K562 (cell line): ENCODE results near the gene PREB. TPM values are rescaled to one million over a fixed set of nuclear protein-coding genes. Genes with fewer than 3 reads are reported as not detected.
A peak's percentile ranks its signal among the peaks of the same experiment; 100 is the strongest.

Experiments
- ATAC-seq: fragments of 200-7000 bp; cut with Tn5 transposase; 3 replicates; pipeline ENCODE4 v1.9.1; 2020; ENCODE audit warnings: moderate library complexity
- BruUV-seq: library from RNA; stranded (reverse); fragments of 400-500 nt; replicated peaks from 2 replicates; lab custom pipeline; 2021; lab: Mats Ljungman, UMichigan
- CTCF ChIA-PET: fragments of 300-600 bp; formaldehyde crosslinking; extraction: SDS; loops from one replicate; lab custom pipeline; 2021; ENCODE audit warnings: low intra/inter-chr PET ratio; lab: Yijun Ruan, JAX
- POLR2A ChIA-PET: fragments of 300-600, 350-650 bp; sonication (Branson Sonifier 250); formaldehyde crosslinking; extraction: SDS; loops from one replicate; lab custom pipeline; 2021; ENCODE audit warnings: antibody characterized with exemption, inconsistent platforms; lab: Yijun Ruan, JAX
- DNase-seq, 4 experiments: peaks; one replicate each; pipeline versions ENCODE4 v3.0.0 to v3.0.0-alpha.2; 2011 to 2018; ENCODE audit warnings: low spot score in 3 of 4, mixed read lengths in 3 of 4; ENCODE audit errors: extremely low read depth in 1 of 4
- FAIRE-seq: peaks from 2 replicates; lab custom pipeline; 2011; peaks lifted over from hg19 to GRCh38; lab: Jason Lieb, UNC
- H2AFZ ChIP-seq: 2 replicates; pipeline ENCODE4 v1.6.0; 2011; ENCODE audit warnings: low read depth, low read length, control low read depth, inconsistent platforms
- H3K27ac ChIP-seq: fragments of 200-600 bp; 3 replicates; pipeline ENCODE4 v1.8.0; 2011; ENCODE audit warnings: low read depth, mild to moderate bottlenecking, control low read depth, inconsistent platforms, low read length, moderate library complexity, mixed read lengths; ENCODE audit errors: extremely low read depth
- H3K27me3 ChIP-seq, 2 experiments: fragments of 300-600 bp in 1 of 2; 2 replicates in 1 of 2; 3 replicates in 1 of 2; pipeline versions ENCODE4 v1.6.0 to v1.8.0; 2011; ENCODE audit warnings: inconsistent platforms in 2 of 2, low read length in 2 of 2, mild to moderate bottlenecking in 1 of 2, mixed read lengths in 1 of 2, moderate library complexity in 1 of 2; ENCODE audit not compliant: control insufficient read depth in 2 of 2, insufficient read depth in 2 of 2
- H3K36me3 ChIP-seq: fragments of 300-600 bp; 3 replicates; pipeline ENCODE4 v1.8.0; 2011; ENCODE audit warnings: mild to moderate bottlenecking, low read length, inconsistent platforms; ENCODE audit not compliant: control insufficient read depth, insufficient read depth
- H3K4me1 ChIP-seq, 2 experiments: fragments of 200-600 bp in 1 of 2; replicated peaks in 1 of 2; 2 replicates in 1 of 2; 3 replicates in 1 of 2; pipeline versions ENCODE4 v1.5.1 to v1.8.0; 2011; ENCODE audit warnings: inconsistent platforms in 2 of 2, low read length in 2 of 2, mild to moderate bottlenecking in 1 of 2, mixed read lengths in 1 of 2, moderate library complexity in 1 of 2; ENCODE audit not compliant: control insufficient read depth in 2 of 2, insufficient read depth in 2 of 2
- H3K4me2 ChIP-seq: 2 replicates; pipeline ENCODE4 v1.6.1; 2011; ENCODE audit warnings: low read length, control low read depth, inconsistent platforms, mixed read lengths; ENCODE audit not compliant: insufficient read depth
- H3K4me3 ChIP-seq: fragments of 200-600 bp; sonication (generic), shearing (Covaris generic); 2 replicates; pipeline ENCODE4 v1.5.1; 2016; ENCODE audit warnings: control low read depth, inconsistent platforms
- H3K79me2 ChIP-seq: fragments of 200-600 bp; 3 replicates; pipeline ENCODE4 v1.8.0; 2011; ENCODE audit warnings: low read length, inconsistent platforms; ENCODE audit not compliant: control insufficient read depth, insufficient read depth
- H3K9ac ChIP-seq, 2 experiments: 2 replicates each; pipeline versions ENCODE4 v1.6.0 to v1.6.1; 2011; ENCODE audit warnings: low read depth in 2 of 2, low read length in 2 of 2, control low read depth in 1 of 2, inconsistent platforms in 1 of 2, mild to moderate bottlenecking in 1 of 2, mixed read lengths in 1 of 2; ENCODE audit not compliant: insufficient read depth in 1 of 2
- H3K9me1 ChIP-seq: one replicate; pipeline ENCODE4 v1.6.0; 2011; ENCODE audit warnings: inconsistent platforms, mild to moderate bottlenecking, low read length, moderate library complexity; ENCODE audit not compliant: control insufficient read depth, insufficient read depth
- H3K9me3 ChIP-seq: replicated peaks from 2 replicates; pipeline ENCODE4 v1.5.1; 2011; ENCODE audit warnings: low read depth, low read length, inconsistent platforms; ENCODE audit not compliant: control insufficient read depth, insufficient read depth
- H4K20me1 ChIP-seq: replicated peaks from 2 replicates; pipeline ENCODE4 v1.6.1; 2011; ENCODE audit warnings: low read length, inconsistent platforms, mixed read lengths; ENCODE audit not compliant: control insufficient read depth, insufficient read depth
- FOXM1 ChIP-seq, 2 experiments: fragments of 450-650 bp in 1 of 2; sonication (generic) in 1 of 2; formaldehyde crosslinking in 1 of 2; IDR thresholded peaks; 2 replicates each; pipeline versions ENCODE4 v1.6.1 to v1.9.0; 2017 to 2022; ENCODE audit warnings: low read depth in 2 of 2, mild to moderate bottlenecking in 2 of 2, missing genetic modification reagents in 1 of 2, moderate library complexity in 1 of 2
- HNRNPUL1 ChIP-seq: fragments of 200-400 bp; formaldehyde crosslinking; IDR thresholded peaks from 2 replicates; pipeline ENCODE4 v1.6.1; 2017; ENCODE audit warnings: low read length
- MYBL2 ChIP-seq, 2 experiments: fragments of 450-650 bp in 1 of 2; sonication (generic) in 1 of 2; formaldehyde crosslinking in 1 of 2; IDR thresholded peaks; 2 replicates each; pipeline versions ENCODE4 v1.6.1 to v1.8.1; 2017 to 2022; ENCODE audit warnings: borderline replicate concordance in 1 of 2, inconsistent platforms in 1 of 2, low read depth in 1 of 2, mild to moderate bottlenecking in 1 of 2, missing genetic modification reagents in 1 of 2, moderate library complexity in 1 of 2
- NR2C1 ChIP-seq, 2 experiments: fragments of 450-650 bp; IDR thresholded peaks; 2 replicates each; pipeline ENCODE4 v1.6.1; 2017; ENCODE audit warnings: mild to moderate bottlenecking in 2 of 2, antibody characterized with exemption in 1 of 2, inconsistent platforms in 1 of 2, missing compliant biosample characterization in 1 of 2, missing genetic modification characterization in 1 of 2
- PYGO2 ChIP-seq: fragments of 450-650 bp; IDR thresholded peaks from 2 replicates; pipeline ENCODE4 v1.6.1; 2016; ENCODE audit warnings: mild to moderate bottlenecking, missing genetic modification characterization, moderate library complexity, missing compliant biosample characterization
- RBBP5 ChIP-seq: fragments of 200-600 bp; sonication (generic); IDR thresholded peaks from 2 replicates; pipeline ENCODE4 v1.6.1; 2012; ENCODE audit warnings: borderline replicate concordance, mild to moderate bottlenecking, low read length, control low read depth, inconsistent platforms; ENCODE audit not compliant: insufficient read depth, poor library complexity, severe bottlenecking
- ZBED1 ChIP-seq: IDR thresholded peaks from 2 replicates; pipeline ENCODE4 v1.6.1; 2014
- ZC3H11A ChIP-seq: IDR thresholded peaks from 2 replicates; pipeline ENCODE4 v1.6.1; 2012; ENCODE audit warnings: low read depth, low read length, improper control_type of control experiment
- WGBS: fragments of 100-300 bp; shearing (Covaris generic); methylation state at CpG from one replicate; pipeline ENCODE4 v1.1.6; 2016; ENCODE audit warnings: low coverage, mixed read lengths; ENCODE audit not compliant: insufficient coverage; ENCODE audit errors: missing lambda C conversion rate; 5-methylcytosine and 5-hydroxymethylcytosine counted together
- in situ Hi-C: fragments of 300-500 bp; cut with MboI; formaldehyde crosslinking; loops from 4 replicates; pipeline ENCODE4 v1.15.0; 2018; ENCODE audit warnings: inconsistent platforms, mixed read lengths
- intact Hi-C: fragments of 100-400 bp; cut with micrococcal nuclease; formaldehyde crosslinking; loops from 2 replicates; pipeline ENCODE4 v1.14.2; 2022
- polyA plus RNA-seq, 8 experiments: library from polyadenylated mRNA; depleted of rRNA in 4 of 8; stranded (reverse) in 5 of 8; unstranded in 3 of 8; fragments of >200 nt; fragmentation: Nextera tagmentation in 2 of 8; fragmentation: Illumina TruSeq in 1 of 8; extraction: Ambion mirVana in 2 of 8; extraction: Trizol in 1 of 8; gene quantifications; 2 replicates each; pipeline versions ENCODE4 v1.2.1 to v1.2.3, GENCODE V29; 2011 to 2014; ENCODE audit warnings: inconsistent platforms in 1 of 8, missing spikeins in 1 of 8
- total RNA-seq, 7 experiments: library from RNA; depleted of rRNA in 6 of 7; stranded (reverse); fragments of >200 nt in 6 of 7; fragmentation: Illumina TruSeq in 2 of 7; extraction: Trizol in 2 of 7; gene quantifications; 2 replicates each; pipeline versions ENCODE4 v1.2.1 to v1.2.3, GENCODE V29; 2011 to 2021; ENCODE audit warnings: low replicate concordance in 1 of 7
- TF ChIP-seq, protein P1 (sequence below): fragments of 450-650 bp; formaldehyde crosslinking; IDR thresholded peaks from 2 replicates; pipeline ENCODE4 v1.4.0; 2022; ENCODE audit warnings: missing genetic modification characterization

Gene PREB
- total and polyA plus RNA-seq, 9 of the 15 experiments (the other 6 are each of a cell fraction or from before 2014, with no cell fraction given): 35.1 to 84.2 (median 67.2) TPM

DNA sequence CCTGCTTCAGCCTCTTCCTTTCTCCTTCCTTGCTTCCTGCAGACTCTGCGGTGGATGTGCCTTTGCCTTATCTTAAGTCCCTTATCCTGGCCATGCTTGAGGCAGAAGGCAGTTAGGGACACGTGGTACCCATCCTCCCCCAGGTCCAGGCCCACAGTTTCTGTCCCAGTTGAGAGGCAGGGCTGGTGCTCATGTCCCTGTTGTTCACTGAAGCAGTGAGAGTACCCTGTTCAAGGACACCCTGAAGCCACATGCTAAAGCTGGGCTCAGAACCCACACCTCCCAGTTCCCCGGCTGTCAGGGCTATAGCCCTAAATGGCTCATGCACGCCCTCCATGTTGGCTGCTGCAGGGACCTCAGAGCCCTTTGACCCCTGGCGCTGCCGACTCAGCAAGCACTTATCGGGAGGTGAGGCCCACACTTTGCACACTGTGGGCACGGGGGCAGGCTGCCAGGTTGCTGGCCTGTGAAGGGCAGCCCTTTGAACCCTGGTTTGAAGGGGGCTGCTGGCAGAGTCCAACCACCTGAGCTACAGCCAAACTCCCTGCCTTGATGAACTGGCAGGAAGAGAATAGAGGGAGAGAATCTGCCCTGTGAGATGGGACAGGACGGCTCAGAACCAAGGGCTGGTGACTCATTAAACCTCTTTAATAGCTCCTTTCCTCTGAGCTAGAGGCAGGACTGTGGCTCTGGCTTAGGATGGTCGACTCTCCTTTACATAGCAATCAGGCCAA lies 41.6 kb downstream of the PREB start (continued):
- TF ChIP-seq, protein P1, sequence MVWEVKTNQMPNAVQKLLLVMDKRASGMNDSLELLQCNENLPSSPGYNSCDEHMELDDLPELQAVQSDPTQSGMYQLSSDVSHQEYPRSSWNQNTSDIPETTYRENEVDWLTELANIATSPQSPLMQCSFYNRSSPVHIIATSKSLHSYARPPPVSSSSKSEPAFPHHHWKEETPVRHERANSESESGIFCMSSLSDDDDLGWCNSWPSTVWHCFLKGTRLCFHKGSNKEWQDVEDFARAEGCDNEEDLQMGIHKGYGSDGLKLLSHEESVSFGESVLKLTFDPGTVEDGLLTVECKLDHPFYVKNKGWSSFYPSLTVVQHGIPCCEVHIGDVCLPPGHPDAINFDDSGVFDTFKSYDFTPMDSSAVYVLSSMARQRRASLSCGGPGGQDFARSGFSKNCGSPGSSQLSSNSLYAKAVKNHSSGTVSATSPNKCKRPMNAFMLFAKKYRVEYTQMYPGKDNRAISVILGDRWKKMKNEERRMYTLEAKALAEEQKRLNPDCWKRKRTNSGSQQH (CRISPR knock-in tag): peak; percentile 65; the same call in 1 of the 2 replicates
- TF ChIP-seq MYBL2 (IDR thresholded peaks at IDR 0.05; ENCODE audit: low read depth) (no peak), MYBL2 (CRISPR knock-in tag; IDR thresholded peaks at IDR 0.05; ENCODE audit: borderline replicate concordance) (no peak)

DNA sequence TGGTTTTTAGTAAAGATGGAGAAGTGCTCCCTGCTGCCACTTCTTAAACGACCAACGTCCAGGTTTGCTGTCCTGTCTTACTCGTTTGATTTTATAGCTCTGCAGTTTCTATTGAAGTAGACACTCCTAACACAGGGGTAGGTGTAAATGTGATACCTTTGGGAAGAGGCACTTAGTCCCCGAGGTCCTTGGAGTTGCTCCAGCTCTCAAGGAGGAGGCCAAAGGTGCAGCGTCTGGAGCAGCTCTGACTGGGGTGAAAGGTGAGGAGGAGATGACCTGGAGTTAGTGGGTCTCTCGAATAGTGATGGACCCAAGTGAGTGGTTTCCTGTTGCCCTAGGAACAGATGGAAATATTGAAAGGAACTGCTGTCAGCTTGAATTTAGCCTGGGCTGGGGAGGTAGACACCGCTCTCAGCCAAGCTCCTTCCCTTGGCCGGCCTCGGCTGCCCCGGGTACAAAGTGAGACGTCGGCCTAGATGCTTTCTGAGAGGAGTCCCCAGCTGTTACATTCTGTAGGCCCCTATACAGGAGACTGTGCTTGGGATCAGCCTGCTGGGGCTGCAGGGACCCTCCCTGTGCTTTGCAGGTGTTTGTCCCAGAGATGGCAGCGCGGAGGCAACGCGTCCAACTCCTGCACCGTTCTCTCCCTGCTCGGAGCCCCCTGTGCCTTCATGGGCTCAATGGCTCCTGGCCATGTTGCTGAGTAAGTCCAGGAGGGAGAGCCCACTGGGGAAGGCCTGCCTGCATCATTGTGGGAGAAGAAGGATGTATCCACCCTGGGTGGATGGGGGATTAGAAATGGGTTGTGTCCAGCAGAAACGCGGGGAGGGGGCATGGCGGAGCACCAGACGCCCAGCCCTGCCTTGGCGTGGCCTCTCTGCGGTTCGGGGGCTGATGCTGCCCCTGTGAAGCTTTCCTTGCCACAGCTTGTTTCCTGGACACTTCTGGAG lies 42.4 kb downstream of the PREB start:
- no peak for DNase-seq
- no peaks in the 10 kb centered on the region for H3K9me3 ChIP-seq
- in situ Hi-C loops: no loop called here
- H3K79me2 ChIP-seq: peaks cover 9% of the 10 kb centered on the region; the same call in 2 of the 3 replicates
- FAIRE-seq: peak; percentile 51
- H3K4me2 ChIP-seq: peak overlapping the region; percentile 50
- ChIA-PET CTCF (interaction anchor here (0.8 kb wide), 1 partner anchor 132 kb away, joined by 3 read pairs; no protein-coding TSS in a partner anchor), POLR2A (interaction anchor here (0.6 to 3.6 kb wide), 3 partner anchors 10 to 685 kb away, joined by 3 to 11 read pairs (median 3); no protein-coding TSS in a partner anchor)
- 0 out of 3 replicates have a peak, but pooled peaks have one; percentile 2 for ATAC-seq
- no peaks in the 10 kb centered on the region for H4K20me1 ChIP-seq
- BruUV-seq: no TSS peak
- H3K9me1 ChIP-seq: no peaks in the 10 kb centered on the region
- H2AFZ ChIP-seq: peak overlapping the region; percentile 94
- no peaks in the 10 kb centered on the region for H3K27me3 ChIP-seq
- H3K36me3 ChIP-seq: no peaks in the 10 kb centered on the region; the same call in 2 of the 3 replicates
- H3K4me3 ChIP-seq: no peak overlapping the region
- intact Hi-C loops: no loop called here
- TF ChIP-seq HNRNPUL1 (no peak), RBBP5 (peak; percentile 37), FOXM1 (IDR thresholded peaks at IDR 0.05; ENCODE audit: low read depth) (no peak), FOXM1 (CRISPR knock-in tag; IDR thresholded peaks at IDR 0.05; ENCODE audit: low read depth) (0 out of 2 replicates have a peak, but pooled peaks have one; percentile 10), NR2C1 (IDR thresholded peaks at IDR 0.05) (no peak), NR2C1 (tag; IDR thresholded peaks at IDR 0.05) (no peak), ZC3H11A (no peak), PYGO2 (tag) (no peak), ZBED1 (0 out of 2 replicates have a peak, but pooled peaks have one; percentile 29)
- TF ChIP-seq, all 486 proteins: peak for 3
- Histone ChIP-seq H3K4me1 (peaks cover 57 to 62% of the 10 kb centered on the region in 2 experiments), H3K9ac (peak overlapping the region; percentile 35 to 77; a peak in 3 of 4 replicates), H3K27ac (peak overlapping the region; percentile 69)
- WGBS: 55% methylated on average over 25 of the region's 25 CpGs
